GM12865 (cell line): ENCODE results near the gene NUP93.

Source experiments
- DNase-seq: peaks from one replicate; pipeline ENCODE4 v3.0.0; 2010; ENCODE audit warnings: low read depth
- H3K4me3 ChIP-seq: 2 replicates; pipeline ENCODE4 v1.5.1; 2011; ENCODE audit warnings: mild to moderate bottlenecking, low read depth, low read length, control low read depth
- CTCF ChIP-seq: IDR thresholded peaks from 2 replicates; pipeline ENCODE4 v1.5.1; 2011; ENCODE audit warnings: low read length, control low read depth, low read depth, inconsistent platforms; ENCODE audit not compliant: insufficient read depth; ENCODE audit errors: missing control alignments

NUP93 gene

GRCh38 chr16:56833243-56833970 is 103.5 kb downstream of the NUP93 start:
- no peak for DNase-seq
- no peak for TF ChIP-seq CTCF
- no peak overlapping the region for H3K4me3 ChIP-seq

DNA sequence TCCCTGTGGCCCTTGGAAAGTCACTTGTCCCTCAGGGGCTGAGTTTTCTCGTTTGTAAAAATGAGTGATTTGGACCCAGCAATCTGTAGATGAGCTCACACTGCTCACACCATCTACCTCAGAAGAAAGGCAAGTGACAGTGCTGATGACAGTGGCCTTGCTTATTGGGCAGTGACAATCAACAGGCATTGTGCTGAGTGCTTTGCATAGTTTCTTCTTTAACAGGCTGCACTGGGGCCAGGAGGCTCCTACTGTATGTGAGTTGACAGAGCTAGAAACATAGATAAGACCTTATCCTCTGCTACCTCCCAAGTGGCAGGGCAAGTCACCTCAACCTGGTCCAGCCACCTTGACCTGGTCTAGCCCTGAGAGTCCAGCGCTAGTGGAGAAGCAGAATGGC is 105.4 kb downstream of the NUP93 start:
- no peak overlapping the region for H3K4me3 ChIP-seq
- no peak for TF ChIP-seq CTCF
- no peak for DNase-seq

- H3K4me3 ChIP-seq, result no peak overlapping the region
- DNase-seq, result no peak
- no peak for TF ChIP-seq CTCF
Observed at GRCh38 chr16:56836410-56837230, 106.7 kb downstream of the NUP93 start.

- TF ChIP-seq CTCF, result no peak
- H3K4me3 ChIP-seq, result no peak overlapping the region
- no peak for DNase-seq
Observed at GRCh38 chr16:56838622-56839337, 108.9 kb downstream of the NUP93 start.

DNA sequence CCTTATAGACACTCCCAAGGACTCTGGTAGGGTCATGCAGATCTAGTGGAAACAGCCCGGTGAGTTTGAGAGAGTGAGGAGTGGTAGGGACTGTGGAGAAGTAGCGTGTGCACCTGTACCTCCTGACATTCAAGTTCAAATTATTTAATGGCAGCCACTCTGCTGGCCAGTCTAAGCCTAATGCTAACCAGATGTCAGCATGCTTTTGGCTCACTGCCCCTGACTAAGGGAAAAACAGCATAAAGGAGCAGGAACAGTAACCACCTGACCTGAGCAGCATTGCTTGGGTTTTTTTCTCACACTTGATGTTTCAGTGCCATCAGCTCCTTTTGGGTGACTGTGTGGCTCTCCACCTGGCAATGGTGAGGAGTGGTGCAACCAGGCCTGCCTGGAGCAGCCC is 111.3 kb downstream of the NUP93 start:
- no peak for TF ChIP-seq CTCF
- H3K4me3 ChIP-seq, result no peak overlapping the region
- no peak for DNase-seq

GRCh38 chr16:56841659-56842058 is 111.7 kb downstream of the NUP93 start:
- H3K4me3 ChIP-seq, result no peak overlapping the region
- no peak for TF ChIP-seq CTCF
- DNase-seq, result no peak
